ENCODE results near the gene KHDRBS2. TPM values are rescaled to one million over a fixed set of nuclear protein-coding genes. Genes with fewer than 3 reads are reported as not detected.

Gene KHDRBS2
- polyA plus RNA-seq (2013), result 0.92 and 1.1 TPM in 2 replicates

DNA sequence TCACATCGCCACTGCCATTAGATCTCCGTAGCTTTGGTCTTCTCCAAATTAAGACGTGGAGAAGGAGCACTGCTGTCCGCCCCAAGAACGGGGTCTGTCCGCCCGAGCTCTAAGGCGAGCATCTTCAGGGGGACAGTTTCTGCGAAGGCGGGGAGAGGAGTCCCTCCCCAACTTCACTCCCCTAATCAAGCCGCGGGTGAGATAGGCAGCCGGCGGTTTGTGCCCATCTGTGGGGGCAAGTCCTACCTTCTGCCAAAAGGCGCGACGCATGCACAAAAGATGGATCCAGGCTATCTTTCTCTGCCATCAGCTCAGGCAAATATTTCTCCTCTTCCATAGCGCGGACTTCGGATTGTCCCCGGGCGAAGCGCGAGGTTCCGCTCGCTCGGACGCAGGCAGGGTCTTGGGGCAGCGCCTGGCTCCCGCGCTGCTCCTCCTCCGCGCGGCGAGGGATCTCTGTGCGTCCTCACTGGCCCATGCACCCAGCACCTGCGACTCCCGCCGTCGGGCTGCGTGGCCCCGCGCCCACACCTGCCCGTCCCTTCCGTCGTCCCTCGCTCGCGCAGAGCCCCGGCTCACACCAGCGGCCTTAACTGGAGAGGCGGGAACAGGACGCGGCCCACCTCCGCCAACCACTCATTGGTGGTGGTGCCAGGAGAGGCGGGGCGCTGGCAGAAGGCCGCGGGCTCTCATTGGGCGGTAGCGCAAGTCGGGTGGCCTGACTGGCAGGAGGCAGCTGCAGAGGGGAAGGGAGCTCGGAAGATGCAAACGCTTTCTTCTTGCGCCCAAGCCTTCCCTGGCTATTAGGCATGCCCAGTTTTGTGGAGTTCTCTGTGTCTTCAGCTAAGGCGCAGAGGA lies at the start of gene KHDRBS2:
Gene KHDRBS2, minus strand, starts transcription at position 614 of the 858 bp plus-strand sequence.
- Histone ChIP-seq H4K8ac (ENCODE audit: low read depth, low read length) (no peak within 1 kb of the TSS), H3K18ac (ENCODE audit: low read length) (no peak within 1 kb of the TSS), H3K14ac (ENCODE audit: low read length) (no peak within 1 kb of the TSS), H4K91ac (ENCODE audit: low read depth, low read length) (no peak within 1 kb of the TSS), H3K4me3 (ENCODE audit: low read depth, low read length) (peak within 1 kb of the TSS; percentile 94), H3K27ac (ENCODE audit: low read depth, low read length) (no peak within 1 kb of the TSS), H2AK5ac (ENCODE audit: low read length) (no peak within 1 kb of the TSS), H3K27me3 (ENCODE audit: insufficient read depth, low read length) (no peaks in the 10 kb centered on the region), H3K23ac (ENCODE audit: low read length) (no peak within 1 kb of the TSS), H4K12ac (ENCODE audit: low read depth, low read length) (no peak within 1 kb of the TSS), H2BK12ac (ENCODE audit: low read length) (no peak within 1 kb of the TSS), H3K79me1 (ENCODE audit: low read length) (no peaks in the 10 kb centered on the region), H3K4me1 (ENCODE audit: control insufficient read depth in 1 of 2, insufficient read depth in 2 of 2, low read length in 2 of 2) (peaks cover 0 to 2% of the 10 kb centered on the region in 2 experiments), H2AFZ (ENCODE audit: insufficient read depth, low read length, poor library complexity) (peak within 1 kb of the TSS; percentile 58), H3K4ac (ENCODE audit: low read depth, low read length) (no peak within 1 kb of the TSS), H2BK5ac (ENCODE audit: low read depth, low read length, poor library complexity) (no peak within 1 kb of the TSS), H3K79me2 (ENCODE audit: control insufficient read depth, insufficient read depth, low read length, poor library complexity) (no peaks in the 10 kb centered on the region), H3K36me3 (ENCODE audit: control insufficient read depth in 1 of 2, insufficient read depth in 2 of 2, low read length in 2 of 2) (no peaks in the 10 kb centered on the region), H3K4me2 (ENCODE audit: low read length) (peak within 1 kb of the TSS; percentile 100), H3K9me3 (ENCODE audit: insufficient read depth, low read depth, low read length) (no peaks in the 10 kb centered on the region), H2BK120ac (ENCODE audit: insufficient read depth, low read length, poor library complexity) (no peak within 1 kb of the TSS), H3K9ac (ENCODE audit: low read length) (peak within 1 kb of the TSS; percentile 44)
- no CpG with 5 or more reads among the region's 66 CpGs for WGBS (ENCODE audit: extremely low coverage, insufficient coverage, insufficient read length)
- peak in 1 of 2 donors; percentile 9 for DNase-seq

DNA sequence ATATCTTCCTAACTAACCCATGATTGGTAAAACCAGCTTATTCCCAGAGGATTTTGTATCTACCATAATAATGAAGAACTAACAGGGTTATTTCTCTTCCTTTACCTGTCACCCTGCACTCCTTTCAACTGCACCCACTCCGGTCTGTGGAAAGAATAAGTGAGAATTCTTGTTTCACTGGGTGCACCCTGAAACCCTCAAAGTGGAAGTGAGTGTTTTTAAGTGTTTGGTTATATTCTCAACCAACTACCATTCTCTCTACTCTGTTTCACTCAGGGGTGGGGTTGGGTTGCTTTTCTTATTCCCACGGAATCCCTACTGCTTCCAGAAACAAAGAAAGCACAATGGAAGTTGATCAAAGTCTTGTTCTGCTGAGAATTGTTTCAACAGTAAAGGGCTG lies 42.6 kb upstream of the KHDRBS2 start:
- H3K4me1 ChIP-seq (ENCODE audit: control insufficient read depth in 1 of 2, insufficient read depth in 2 of 2, low read length in 2 of 2), result no peaks in the 10 kb centered on the region
- H4K12ac ChIP-seq (ENCODE audit: low read depth, low read length), result no peak overlapping the region
- DNase-seq, result no peak
- no peak overlapping the region for H3K18ac ChIP-seq (ENCODE audit: low read length)
- no peak overlapping the region for H2AK5ac ChIP-seq (ENCODE audit: low read length)
- no peak overlapping the region for H3K14ac ChIP-seq (ENCODE audit: low read length)
- no peaks in the 10 kb centered on the region for H3K79me2 ChIP-seq (ENCODE audit: control insufficient read depth, insufficient read depth, low read length, poor library complexity)
- no peak overlapping the region for H2AFZ ChIP-seq (ENCODE audit: insufficient read depth, low read length, poor library complexity)
- no peak overlapping the region for H3K27ac ChIP-seq (ENCODE audit: low read depth, low read length)
- H3K9ac ChIP-seq (ENCODE audit: low read length), result no peak overlapping the region
- no peaks in the 10 kb centered on the region for H3K27me3 ChIP-seq (ENCODE audit: insufficient read depth, low read length)
- WGBS (ENCODE audit: extremely low coverage, insufficient coverage, insufficient read length), result no CpG with 5 or more reads among the region's 2 CpGs
- H4K8ac ChIP-seq (ENCODE audit: low read depth, low read length), result no peak overlapping the region
- no peak overlapping the region for H3K4me2 ChIP-seq (ENCODE audit: low read length)
- no peak overlapping the region for H2BK5ac ChIP-seq (ENCODE audit: low read depth, low read length, poor library complexity)
- H3K9me3 ChIP-seq (ENCODE audit: insufficient read depth, low read depth, low read length), result no peaks in the 10 kb centered on the region
- H2BK12ac ChIP-seq (ENCODE audit: low read length), result no peak overlapping the region
- no peak overlapping the region for H3K23ac ChIP-seq (ENCODE audit: low read length)
- no peak overlapping the region for H2BK120ac ChIP-seq (ENCODE audit: insufficient read depth, low read length, poor library complexity)
- H3K4me3 ChIP-seq (ENCODE audit: low read depth, low read length), result no peak overlapping the region
- no peak overlapping the region for H4K91ac ChIP-seq (ENCODE audit: low read depth, low read length)
- no peak overlapping the region for H3K4ac ChIP-seq (ENCODE audit: low read depth, low read length)
- H3K36me3 ChIP-seq (ENCODE audit: control insufficient read depth in 1 of 2, insufficient read depth in 2 of 2, low read length in 2 of 2), result no peaks in the 10 kb centered on the region
- no peaks in the 10 kb centered on the region for H3K79me1 ChIP-seq (ENCODE audit: low read length)

GRCh38 chr6:62324834-62325233 lies 38.8 kb upstream of the KHDRBS2 start:
- Histone ChIP-seq H3K79me1 (ENCODE audit: low read length) (no peaks in the 10 kb centered on the region), H2BK12ac (ENCODE audit: low read length) (no peak overlapping the region), H2AK5ac (ENCODE audit: low read length) (no peak overlapping the region), H4K91ac (ENCODE audit: low read depth, low read length) (no peak overlapping the region), H3K4me3 (ENCODE audit: low read depth, low read length) (no peak overlapping the region), H3K27ac (ENCODE audit: low read depth, low read length) (no peak overlapping the region), H3K23ac (ENCODE audit: low read length) (no peak overlapping the region), H4K8ac (ENCODE audit: low read depth, low read length) (no peak overlapping the region), H3K36me3 (ENCODE audit: control insufficient read depth in 1 of 2, insufficient read depth in 2 of 2, low read length in 2 of 2) (no peaks in the 10 kb centered on the region), H3K27me3 (ENCODE audit: insufficient read depth, low read length) (no peaks in the 10 kb centered on the region), H3K18ac (ENCODE audit: low read length) (no peak overlapping the region), H3K4me1 (ENCODE audit: control insufficient read depth in 1 of 2, insufficient read depth in 2 of 2, low read length in 2 of 2) (no peaks in the 10 kb centered on the region), H2AFZ (ENCODE audit: insufficient read depth, low read length, poor library complexity) (no peak overlapping the region), H3K4me2 (ENCODE audit: low read length) (no peak overlapping the region), H4K12ac (ENCODE audit: low read depth, low read length) (no peak overlapping the region), H3K14ac (ENCODE audit: low read length) (no peak overlapping the region), H2BK5ac (ENCODE audit: low read depth, low read length, poor library complexity) (no peak overlapping the region), H3K9ac (ENCODE audit: low read length) (no peak overlapping the region), H3K4ac (ENCODE audit: low read depth, low read length) (no peak overlapping the region), H2BK120ac (ENCODE audit: insufficient read depth, low read length, poor library complexity) (no peak overlapping the region), H3K9me3 (ENCODE audit: insufficient read depth, low read depth, low read length) (no peaks in the 10 kb centered on the region), H3K79me2 (ENCODE audit: control insufficient read depth, insufficient read depth, low read length, poor library complexity) (no peaks in the 10 kb centered on the region)
- DNase-seq, result no peak
- no CpG with 5 or more reads among the region's 4 CpGs for WGBS (ENCODE audit: extremely low coverage, insufficient coverage, insufficient read length)

GRCh38 chr6:62323818-62324431 lies 37.9 kb upstream of the KHDRBS2 start:
- H3K4me3 ChIP-seq (ENCODE audit: low read depth, low read length), result no peak overlapping the region
- H3K9ac ChIP-seq (ENCODE audit: low read length), result no peak overlapping the region
- no peaks in the 10 kb centered on the region for H3K79me2 ChIP-seq (ENCODE audit: control insufficient read depth, insufficient read depth, low read length, poor library complexity)
- no peak overlapping the region for H3K4ac ChIP-seq (ENCODE audit: low read depth, low read length)
- no peaks in the 10 kb centered on the region for H3K36me3 ChIP-seq (ENCODE audit: control insufficient read depth in 1 of 2, insufficient read depth in 2 of 2, low read length in 2 of 2)
- no peaks in the 10 kb centered on the region for H3K27me3 ChIP-seq (ENCODE audit: insufficient read depth, low read length)
- no CpG with 5 or more reads among the region's 7 CpGs for WGBS (ENCODE audit: extremely low coverage, insufficient coverage, insufficient read length)
- H4K91ac ChIP-seq (ENCODE audit: low read depth, low read length), result no peak overlapping the region
- no peak for DNase-seq
- no peaks in the 10 kb centered on the region for H3K79me1 ChIP-seq (ENCODE audit: low read length)
- H2BK120ac ChIP-seq (ENCODE audit: insufficient read depth, low read length, poor library complexity), result no peak overlapping the region
- H3K9me3 ChIP-seq (ENCODE audit: insufficient read depth, low read depth, low read length), result no peaks in the 10 kb centered on the region
- H2BK5ac ChIP-seq (ENCODE audit: low read depth, low read length, poor library complexity), result no peak overlapping the region
- H3K27ac ChIP-seq (ENCODE audit: low read depth, low read length), result no peak overlapping the region
- no peak overlapping the region for H2AK5ac ChIP-seq (ENCODE audit: low read length)
- H3K23ac ChIP-seq (ENCODE audit: low read length), result no peak overlapping the region
- H3K4me2 ChIP-seq (ENCODE audit: low read length), result peak overlapping the region; percentile 20
- no peaks in the 10 kb centered on the region for H3K4me1 ChIP-seq (ENCODE audit: control insufficient read depth in 1 of 2, insufficient read depth in 2 of 2, low read length in 2 of 2)
- H4K8ac ChIP-seq (ENCODE audit: low read depth, low read length), result no peak overlapping the region
- H3K18ac ChIP-seq (ENCODE audit: low read length), result no peak overlapping the region
- H4K12ac ChIP-seq (ENCODE audit: low read depth, low read length), result no peak overlapping the region
- H2AFZ ChIP-seq (ENCODE audit: insufficient read depth, low read length, poor library complexity), result no peak overlapping the region
- no peak overlapping the region for H2BK12ac ChIP-seq (ENCODE audit: low read length)
- H3K14ac ChIP-seq (ENCODE audit: low read length), result no peak overlapping the region

Measured in trophoblast cell (in vitro differentiated cells and primary cell).